ENCODE results near the gene MYO3B. TPM values are rescaled to one million over a fixed set of nuclear protein-coding genes. Genes with fewer than 3 reads are reported as not detected.
"Not testable (repeated sequence)": the region's sequence is repeated elsewhere in the genome, so short reads cannot be mapped to it uniquely, and the experiment has no call there.

The MYO3B gene
- total RNA-seq, 1 donor from 2014 or later, result 1.5 TPM

GRCh38 chr2:170260188-170260587, 82.2 kb downstream of the MYO3B start:
- peaks cover 7% of the 10 kb centered on the region for H3K27me3 Mint-ChIP-seq
- H3K4me1 Mint-ChIP-seq, result no peaks in the 10 kb centered on the region
- no peak for DNase-seq
- intact Hi-C loops (cut with micrococcal nuclease), result no loop called here
- no peak overlapping the region for H3K4me3 Mint-ChIP-seq
- peaks cover 10% of the 10 kb centered on the region for H3K9me3 Mint-ChIP-seq
- no peaks in the 10 kb centered on the region for H3K36me3 Mint-ChIP-seq (ENCODE audit: low read depth)
- no peak overlapping the region for H3K27ac Mint-ChIP-seq

GRCh38 chr2:170261566-170261965, 83.6 kb downstream of the MYO3B start:
- Mint-ChIP-seq H3K27ac (no peak overlapping the region), H3K27me3 (peaks cover 10% of the 10 kb centered on the region), H3K9me3 (peaks cover 10% of the 10 kb centered on the region), H3K36me3 (ENCODE audit: low read depth) (no peaks in the 10 kb centered on the region), H3K4me3 (no peak overlapping the region), H3K4me1 (no peaks in the 10 kb centered on the region)
- DNase-seq, result no peak
- intact Hi-C loops (cut with micrococcal nuclease), result no loop called here

GRCh38 chr2:170262343-170262742, 84.4 kb downstream of the MYO3B start:
- intact Hi-C loops (cut with micrococcal nuclease), result no loop called here
- Mint-ChIP-seq H3K4me1 (no peaks in the 10 kb centered on the region), H3K27ac (no peak overlapping the region), H3K36me3 (ENCODE audit: low read depth) (no peaks in the 10 kb centered on the region), H3K9me3 (peaks cover 10% of the 10 kb centered on the region), H3K4me3 (no peak overlapping the region), H3K27me3 (peaks cover 8% of the 10 kb centered on the region)
- no peak for DNase-seq

GRCh38 chr2:170262806-170263205, 84.9 kb downstream of the MYO3B start:
- peaks cover 8% of the 10 kb centered on the region for H3K27me3 Mint-ChIP-seq
- intact Hi-C loops (cut with micrococcal nuclease), result no loop called here
- H3K4me1 Mint-ChIP-seq, result no peaks in the 10 kb centered on the region
- DNase-seq, result no peak
- no peak overlapping the region for H3K4me3 Mint-ChIP-seq
- H3K9me3 Mint-ChIP-seq, result peaks cover 10% of the 10 kb centered on the region
- no peak overlapping the region for H3K27ac Mint-ChIP-seq
- no peaks in the 10 kb centered on the region for H3K36me3 Mint-ChIP-seq (ENCODE audit: low read depth)

DNA sequence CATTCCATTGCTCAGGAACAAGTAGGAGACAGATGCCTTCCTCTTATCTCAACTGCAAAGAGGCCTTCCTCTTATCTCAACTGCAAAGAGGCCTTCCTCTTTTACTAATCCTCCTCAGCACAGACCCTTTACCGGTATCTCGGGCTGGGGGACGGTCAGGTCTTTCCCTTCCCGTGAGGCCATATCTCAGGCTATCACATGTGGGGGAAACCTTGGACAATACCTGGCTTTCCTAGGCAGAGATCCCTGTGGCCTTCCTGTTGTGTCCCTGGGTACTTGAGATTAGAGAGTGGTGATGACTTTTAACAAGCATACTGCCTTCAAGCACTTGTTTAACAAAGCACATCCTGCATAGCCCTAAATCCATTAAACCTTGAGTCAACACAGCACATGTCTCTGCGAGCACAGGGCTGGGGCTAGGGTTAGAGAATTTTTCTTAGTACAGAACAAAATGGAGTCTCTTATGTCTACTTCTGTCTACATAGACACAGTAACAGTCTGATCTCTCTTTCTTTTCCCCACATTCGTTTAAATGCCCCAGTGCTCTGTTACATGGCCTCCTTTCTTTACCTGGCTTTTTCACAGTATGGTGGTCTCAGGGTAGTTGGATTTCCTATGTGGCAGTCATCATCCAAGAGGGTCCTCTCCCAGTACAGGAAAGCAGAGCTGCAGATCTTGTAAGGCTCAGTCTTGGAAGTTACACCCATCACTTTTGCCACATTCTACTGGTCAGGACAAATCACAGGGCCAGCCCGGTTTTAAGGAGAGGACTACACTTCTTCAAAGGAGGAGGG, 86.0 kb downstream of the MYO3B start:
- H3K9me3 Mint-ChIP-seq; intact Hi-C loops (cut with micrococcal nuclease); DNase-seq; H3K4me3 Mint-ChIP-seq; H3K27ac Mint-ChIP-seq; H3K4me1 Mint-ChIP-seq; H3K27me3 Mint-ChIP-seq; H3K36me3 Mint-ChIP-seq (ENCODE audit: low read depth): not testable (repeated sequence)

DNA sequence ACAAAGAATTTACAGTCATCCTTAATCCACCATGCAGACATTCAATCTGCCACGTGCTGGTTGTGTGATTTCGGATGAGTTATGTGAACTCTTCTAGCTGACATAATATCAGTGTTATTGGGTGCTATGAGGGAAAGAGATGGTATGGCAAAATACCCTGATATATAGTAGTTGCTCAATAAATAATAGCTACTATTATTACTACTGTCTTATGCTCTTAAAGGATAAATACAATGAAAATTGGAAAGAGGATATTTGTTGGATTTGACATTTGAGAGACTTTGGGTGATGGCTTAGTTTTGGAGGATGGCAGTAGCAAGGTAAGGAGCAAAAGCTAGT, 86.5 kb downstream of the MYO3B start:
- no peak overlapping the region for H3K27ac Mint-ChIP-seq
- H3K4me3 Mint-ChIP-seq, result no peak overlapping the region

DNA sequence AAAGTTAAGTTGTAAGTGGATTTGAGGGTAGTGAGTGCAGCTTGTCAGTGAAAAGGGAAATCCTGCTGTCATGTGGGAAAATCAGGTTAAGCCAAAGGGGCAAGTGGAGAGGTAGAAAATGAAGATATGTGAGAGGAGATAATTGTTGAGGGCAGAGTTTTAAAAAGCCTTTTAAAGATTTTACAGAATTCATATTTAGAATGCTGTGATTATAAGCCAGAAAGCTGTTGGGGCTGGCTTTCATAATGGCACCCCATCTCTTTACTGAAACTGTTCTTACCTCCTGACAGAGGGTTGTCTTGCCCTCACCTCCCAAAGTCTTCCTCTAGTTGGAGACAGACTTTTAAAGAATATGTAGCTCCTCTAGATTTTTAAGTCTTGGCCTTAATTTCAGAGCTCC, 86.9 kb downstream of the MYO3B start:
- no peaks in the 10 kb centered on the region for H3K36me3 Mint-ChIP-seq (ENCODE audit: low read depth)
- H3K4me3 Mint-ChIP-seq, result no peak overlapping the region
- H3K27me3 Mint-ChIP-seq, result peaks cover 8% of the 10 kb centered on the region
- peaks cover 10% of the 10 kb centered on the region for H3K9me3 Mint-ChIP-seq
- DNase-seq, result no peak
- intact Hi-C loops (cut with micrococcal nuclease), result no loop called here
- no peaks in the 10 kb centered on the region for H3K4me1 Mint-ChIP-seq
- H3K27ac Mint-ChIP-seq, result no peak overlapping the region

More for the DNA sequence above, 86.5 kb downstream of the MYO3B start:
- intact Hi-C loops (cut with micrococcal nuclease), result no loop called here
- Mint-ChIP-seq H3K9me3 (peaks cover 10% of the 10 kb centered on the region), H3K4me1 (no peaks in the 10 kb centered on the region), H3K36me3 (ENCODE audit: low read depth) (no peaks in the 10 kb centered on the region), H3K27me3 (peaks cover 8% of the 10 kb centered on the region)
- no peak for DNase-seq

- DNase-seq, result no peak
- peaks cover 10% of the 10 kb centered on the region for H3K27me3 Mint-ChIP-seq
- H3K36me3 Mint-ChIP-seq (ENCODE audit: low read depth), result no peaks in the 10 kb centered on the region
- peaks cover 8% of the 10 kb centered on the region for H3K9me3 Mint-ChIP-seq
- intact Hi-C loops (cut with micrococcal nuclease), result no loop called here
- H3K4me1 Mint-ChIP-seq, result no peaks in the 10 kb centered on the region
- H3K27ac Mint-ChIP-seq, result no peak overlapping the region
- H3K4me3 Mint-ChIP-seq, result no peak overlapping the region
Observed at GRCh38 chr2:170265321-170265720, 87.4 kb downstream of the MYO3B start.

GRCh38 chr2:170266358-170266757, 88.4 kb downstream of the MYO3B start:
- peaks cover 14% of the 10 kb centered on the region for H3K27me3 Mint-ChIP-seq
- no peak overlapping the region for H3K27ac Mint-ChIP-seq
- intact Hi-C loops (cut with micrococcal nuclease), result no loop called here

DNA sequence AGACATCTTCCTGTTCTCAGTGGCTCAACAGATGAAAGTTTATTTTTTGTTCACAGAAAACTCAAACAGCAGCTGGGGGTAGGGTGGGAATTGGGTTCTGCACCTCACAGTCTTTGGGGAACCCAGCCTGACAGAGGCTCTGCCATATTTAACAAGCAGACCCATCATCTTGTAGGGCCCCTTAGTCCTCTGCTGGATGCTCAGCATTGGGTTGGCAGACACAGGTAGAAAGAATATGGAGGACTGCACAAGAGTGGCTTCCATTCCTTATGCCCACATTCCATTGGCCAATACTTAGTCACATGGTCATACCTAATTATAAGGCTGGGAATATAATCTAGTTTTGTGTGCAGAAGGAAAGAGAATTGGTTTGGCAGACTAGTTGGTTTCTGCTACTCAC, 89.1 kb downstream of the MYO3B start:
- intact Hi-C loops (cut with micrococcal nuclease), result no loop called here

More at GRCh38 chr2:170266358-170266757, 88.4 kb downstream of the MYO3B start:
- Mint-ChIP-seq H3K9me3 (peaks cover 3% of the 10 kb centered on the region), H3K4me3 (no peak overlapping the region), H3K36me3 (ENCODE audit: low read depth) (no peaks in the 10 kb centered on the region), H3K4me1 (no peaks in the 10 kb centered on the region)
- DNase-seq, result no peak

GRCh38 chr2:170270278-170270864, 92.4 kb downstream of the MYO3B start:
- Mint-ChIP-seq H3K4me1 (no peaks in the 10 kb centered on the region), H3K9me3 (no peaks in the 10 kb centered on the region), H3K27ac (no peak overlapping the region), H3K27me3 (peaks cover 17% of the 10 kb centered on the region), H3K4me3 (no peak overlapping the region), H3K36me3 (ENCODE audit: low read depth) (no peaks in the 10 kb centered on the region)
- intact Hi-C loops (cut with micrococcal nuclease), result no loop called here
- DNase-seq, result no peak

More for the DNA sequence above, 89.1 kb downstream of the MYO3B start:
- Mint-ChIP-seq H3K36me3 (ENCODE audit: low read depth) (no peaks in the 10 kb centered on the region), H3K27ac (no peak overlapping the region), H3K4me1 (no peaks in the 10 kb centered on the region), H3K27me3 (peaks cover 14% of the 10 kb centered on the region), H3K4me3 (no peak overlapping the region), H3K9me3 (peaks cover 3% of the 10 kb centered on the region)
- DNase-seq, result no peak

GRCh38 chr2:170271340-170271739, 93.4 kb downstream of the MYO3B start:
- DNase-seq, result no peak
- Mint-ChIP-seq H3K27ac (no peak overlapping the region), H3K4me1 (no peaks in the 10 kb centered on the region), H3K36me3 (ENCODE audit: low read depth) (no peaks in the 10 kb centered on the region), H3K27me3 (peaks cover 17% of the 10 kb centered on the region), H3K4me3 (no peak overlapping the region), H3K9me3 (no peaks in the 10 kb centered on the region)
- intact Hi-C loops (cut with micrococcal nuclease), result no loop called here

DNA sequence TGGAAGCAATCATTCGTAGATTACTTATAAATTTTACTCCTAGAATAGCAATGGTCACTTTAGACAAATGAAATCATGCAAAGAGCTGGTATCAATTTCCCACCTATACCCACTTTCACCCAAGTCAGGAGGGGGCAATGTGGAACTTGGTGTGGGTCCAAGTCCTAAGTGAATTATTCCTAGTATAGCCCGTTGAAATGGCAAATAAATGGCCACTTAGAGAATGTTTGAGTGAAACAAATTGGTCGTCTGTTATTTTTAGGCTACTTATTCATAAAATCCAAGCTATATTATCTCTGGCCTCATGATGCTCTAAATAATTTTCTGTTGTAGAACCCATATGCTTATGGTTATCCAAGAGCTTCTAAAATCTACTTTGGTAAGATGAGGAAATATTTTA, 98.1 kb downstream of the MYO3B start:
- no peak overlapping the region for H3K4me3 Mint-ChIP-seq
- H3K4me1 Mint-ChIP-seq, result no peaks in the 10 kb centered on the region
- intact Hi-C loops (cut with micrococcal nuclease), result no loop called here
- no peak overlapping the region for H3K27ac Mint-ChIP-seq
- H3K9me3 Mint-ChIP-seq, result no peaks in the 10 kb centered on the region
- H3K27me3 Mint-ChIP-seq, result peaks cover 23% of the 10 kb centered on the region
- DNase-seq, result no peak
- no peaks in the 10 kb centered on the region for H3K36me3 Mint-ChIP-seq (ENCODE audit: low read depth)

GRCh38 chr2:170276925-170277629, 99.1 kb downstream of the MYO3B start:
- H3K36me3 Mint-ChIP-seq (ENCODE audit: low read depth), result no peaks in the 10 kb centered on the region
- peaks cover 33% of the 10 kb centered on the region for H3K27me3 Mint-ChIP-seq

More at GRCh38 chr2:170276925-170277629, 99.1 kb downstream of the MYO3B start:
- Mint-ChIP-seq H3K27ac (no peak overlapping the region), H3K4me1 (no peaks in the 10 kb centered on the region), H3K4me3 (no peak overlapping the region), H3K9me3 (no peaks in the 10 kb centered on the region)
- no peak for DNase-seq
- intact Hi-C loops (cut with micrococcal nuclease), result no loop called here
